Superior temporal gyrus (tissue), 1 donor: ENCODE results near the gene CYP27C1.
"Not testable (repeated sequence)": the region's sequence is repeated elsewhere in the genome, so short reads cannot be mapped to it uniquely, and the experiment has no call there.

Source experiments
- DNase-seq: peaks from one replicate; pipeline ENCODE4 v3.0.0-alpha.2; 2016; ENCODE audit errors: extremely low spot score

The CYP27C1 gene

DNA sequence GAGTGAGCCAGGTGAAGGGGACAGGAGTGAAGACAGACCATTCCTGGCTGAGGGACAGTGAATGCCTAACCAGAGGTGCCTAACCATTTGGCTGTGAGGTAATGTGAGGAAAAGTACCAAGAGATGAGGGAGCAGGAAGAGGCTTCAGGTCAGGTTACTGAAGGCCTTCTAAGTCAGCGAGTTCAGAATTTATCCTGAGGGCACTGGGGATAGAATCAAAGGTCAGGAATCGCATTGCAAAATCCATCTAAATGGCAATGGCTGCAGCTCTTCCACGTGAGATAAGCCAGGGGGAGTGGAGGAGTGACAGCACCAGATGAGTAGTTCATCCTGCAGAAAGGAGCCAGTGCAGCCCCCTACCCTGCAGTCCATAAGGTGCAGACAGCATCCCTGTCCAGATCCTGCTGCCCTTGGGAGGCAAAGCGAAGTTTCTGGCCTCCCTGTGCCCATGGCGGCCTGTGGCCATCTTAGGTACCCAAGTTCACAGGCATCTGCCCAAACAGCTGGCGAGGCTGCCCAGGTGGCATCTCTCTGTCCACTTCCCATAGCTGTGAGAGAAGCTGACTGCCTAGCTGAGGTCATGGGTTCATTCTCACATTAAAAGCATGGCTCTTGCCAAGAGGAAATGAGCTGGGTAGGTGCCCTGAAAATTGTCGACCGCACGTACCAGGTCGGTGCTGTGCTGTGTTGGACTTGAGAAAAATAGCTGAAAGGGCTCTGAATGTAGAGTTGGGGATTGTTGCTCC lies 49.5 kb downstream of the CYP27C1 start:
- no peak for DNase-seq

- DNase-seq = no peak
These were observed 50.1 kb downstream of the CYP27C1 start for GRCh38 chr2:127170021-127170420.

DNA sequence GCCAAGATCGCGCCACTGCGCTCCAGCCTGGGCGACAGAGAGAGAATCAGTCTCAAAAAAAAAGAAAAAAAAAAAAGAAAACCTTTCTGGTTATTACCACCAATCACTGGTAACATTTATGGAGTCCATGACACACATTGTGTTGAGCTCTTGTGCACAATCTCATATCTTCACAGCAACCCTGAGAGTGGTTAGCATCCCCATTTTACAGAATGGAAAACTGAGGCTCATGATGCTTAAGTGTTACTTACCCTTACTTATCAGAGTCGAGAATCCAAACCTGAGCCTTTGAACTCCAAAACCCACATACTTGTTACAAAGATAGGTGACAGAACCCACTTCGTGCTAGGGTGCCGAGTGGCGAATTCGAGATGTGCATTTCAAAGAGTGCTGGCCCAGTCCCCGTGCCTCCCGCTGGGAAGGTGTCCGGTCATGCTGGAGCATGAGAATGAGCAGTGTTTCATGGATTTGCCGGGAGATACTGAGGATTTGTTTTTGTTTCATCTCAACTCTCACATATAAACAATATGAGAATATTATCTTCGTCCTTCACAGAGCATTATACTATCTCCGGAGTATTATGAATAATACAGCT lies 50.9 kb downstream of the CYP27C1 start:
- DNase-seq = no peak

DNA sequence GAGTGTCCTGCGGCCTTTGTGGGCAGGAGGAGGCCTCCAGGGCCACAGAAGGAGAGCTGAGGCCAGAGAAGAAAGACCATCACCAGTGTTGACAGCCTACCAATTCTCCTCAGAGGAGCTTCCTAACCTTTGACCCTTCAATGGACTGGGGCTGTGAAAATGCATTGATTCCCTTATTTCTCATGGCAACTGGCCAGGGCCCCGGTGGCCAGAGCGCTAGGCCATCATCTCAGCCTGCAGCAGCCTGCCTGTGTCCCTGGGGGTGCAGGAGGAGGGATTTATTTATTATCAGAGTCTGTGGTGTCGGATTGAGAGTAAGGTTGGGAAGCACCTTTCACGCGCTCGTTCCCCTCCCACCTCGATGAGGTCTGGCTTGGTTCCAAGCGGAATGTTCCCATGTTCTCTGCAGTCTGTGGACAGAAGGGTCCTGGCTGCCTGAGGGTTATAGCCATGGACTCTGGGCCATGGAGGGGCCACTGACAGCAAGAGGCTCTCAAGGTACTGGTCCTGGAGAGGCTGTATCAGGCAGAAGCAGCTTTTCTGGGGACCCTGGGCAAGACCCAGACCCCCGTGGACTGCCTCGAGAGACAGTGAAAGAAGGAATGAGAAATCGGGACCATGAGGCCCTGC lies 53.8 kb downstream of the CYP27C1 start:
- DNase-seq = no peak

DNA sequence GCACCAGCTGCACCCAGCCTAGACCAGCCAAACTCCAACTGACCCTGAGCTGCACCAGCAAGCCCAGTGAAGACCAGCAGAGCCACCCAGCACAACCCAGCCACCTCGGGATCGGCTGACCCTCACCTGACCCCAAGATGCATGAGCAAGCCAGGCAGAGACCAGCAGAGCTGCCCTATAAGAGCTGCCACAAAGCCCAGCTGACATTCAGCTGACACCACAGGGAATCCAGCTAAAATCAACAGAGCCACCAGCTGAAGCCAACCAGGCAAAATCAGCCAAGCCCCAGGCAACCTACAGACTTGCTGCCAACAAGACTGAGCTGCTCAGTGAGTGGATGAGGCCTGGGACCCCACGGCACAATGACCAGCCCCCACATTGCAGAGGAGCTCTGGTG lies 54.6 kb downstream of the CYP27C1 start:
- DNase-seq = no peak

- DNase-seq = no peak
These were observed 55.1 kb downstream of the CYP27C1 start for GRCh38 chr2:127164761-127165538.

- no peak for DNase-seq
These were observed 56.2 kb downstream of the CYP27C1 start for GRCh38 chr2:127163921-127164320.

- not testable (repeated sequence) for DNase-seq
These were observed 57.1 kb downstream of the CYP27C1 start for GRCh38 chr2:127163090-127163406.

DNA sequence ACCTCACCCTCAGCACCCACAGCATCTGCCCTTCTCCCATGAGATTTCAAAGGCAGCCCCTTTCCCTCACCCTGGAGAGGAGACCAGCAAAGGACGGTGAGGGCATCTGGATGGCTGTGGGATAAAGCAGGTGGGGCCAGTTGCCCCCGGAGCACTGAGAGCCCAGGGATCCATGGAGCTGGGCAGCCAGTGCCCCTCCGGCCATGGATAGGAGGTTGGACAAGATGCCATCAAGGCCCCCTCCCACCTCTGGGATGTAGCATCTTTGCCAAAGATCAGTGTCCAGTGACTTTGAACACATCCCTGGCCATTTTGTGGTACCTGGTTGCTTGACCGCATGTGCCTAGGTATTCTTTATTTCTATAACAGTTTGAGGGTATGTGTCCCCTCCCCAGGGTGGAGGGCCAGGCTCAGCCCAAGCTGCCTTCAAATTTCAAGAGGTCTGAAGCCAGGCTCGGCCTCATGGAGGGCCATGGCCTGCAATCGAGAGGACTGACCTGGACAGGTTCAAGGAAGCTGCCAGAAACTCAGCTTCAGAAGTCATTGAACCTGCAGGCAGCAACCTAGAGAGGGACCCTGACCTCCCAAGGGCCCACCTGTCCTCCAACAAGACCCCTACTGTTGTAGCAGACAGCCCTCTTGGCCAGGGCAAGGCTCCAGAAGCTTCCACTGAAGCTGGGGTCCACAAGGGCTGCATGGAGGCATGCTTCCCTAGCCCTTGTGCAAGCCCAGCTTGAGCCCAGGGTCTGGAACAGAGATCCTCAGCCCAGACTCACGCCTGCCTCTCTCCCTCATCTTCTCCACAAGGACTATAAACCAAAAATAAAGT lies 57.6 kb downstream of the CYP27C1 start:
- DNase-seq = no peak

DNA sequence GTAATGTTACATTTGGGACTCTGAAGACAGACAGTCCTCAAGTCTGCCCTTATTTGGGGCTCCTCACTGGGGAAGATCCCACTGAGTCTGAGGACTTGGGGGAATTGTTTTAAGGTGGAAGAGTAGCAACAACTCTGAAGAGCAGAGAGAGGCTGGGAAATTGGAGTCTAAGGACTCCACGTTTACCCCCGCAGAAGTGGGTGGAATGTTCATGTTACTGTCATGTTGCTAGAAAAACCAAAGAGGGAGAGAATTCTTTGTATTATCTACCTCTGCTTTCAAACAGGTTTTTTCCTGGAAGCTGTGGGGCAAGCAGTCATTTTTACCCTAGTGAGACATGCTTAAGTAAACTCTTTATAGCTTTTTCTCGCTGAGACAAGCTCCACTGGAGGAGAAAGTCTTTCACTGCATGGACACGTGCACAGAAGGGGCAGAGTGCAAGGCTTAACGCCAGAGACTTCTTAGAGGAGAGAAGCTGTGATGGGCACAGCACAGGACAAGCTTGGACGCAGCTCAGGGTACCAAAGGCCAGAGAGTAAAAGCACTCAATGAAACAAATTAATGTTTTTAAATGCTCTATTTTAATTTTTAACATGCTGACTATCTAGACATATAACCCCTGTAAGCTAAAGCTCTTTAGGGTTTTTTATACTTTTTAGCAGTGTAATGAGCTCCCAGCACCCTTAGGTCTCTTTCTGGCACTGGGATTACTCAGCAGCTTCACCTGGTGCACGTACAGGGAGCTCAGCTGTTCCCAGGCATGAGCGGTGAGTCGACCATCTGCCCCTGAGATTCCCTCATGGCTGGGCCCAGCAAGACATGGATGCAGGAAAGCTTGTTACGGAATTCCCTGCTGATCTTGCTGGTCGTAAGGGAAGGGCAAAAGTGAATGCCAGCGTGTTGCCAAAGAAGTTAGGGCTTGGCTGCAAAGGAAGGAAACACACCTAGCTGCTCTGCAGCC lies 58.6 kb downstream of the CYP27C1 start:
- no peak for DNase-seq

DNA sequence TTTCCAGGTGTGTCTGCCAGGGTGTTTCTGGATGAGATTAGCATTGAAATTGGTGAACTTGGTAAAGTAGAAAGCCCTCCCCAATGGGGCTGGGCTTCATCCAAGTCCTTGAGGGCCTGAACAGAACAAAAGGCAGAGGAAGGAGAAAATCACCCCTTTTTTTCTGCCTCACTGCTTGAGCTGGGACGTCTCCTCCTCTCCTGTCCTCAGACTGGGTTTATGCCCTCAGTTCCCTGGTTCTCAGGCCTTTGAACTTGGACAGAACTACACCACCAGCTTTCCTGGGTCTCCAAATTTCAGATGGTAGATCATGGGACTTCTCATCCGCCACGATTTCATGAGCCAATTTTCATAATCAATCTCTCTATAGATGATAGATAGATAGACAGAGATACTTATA lies 59.4 kb downstream of the CYP27C1 start:
- DNase-seq = no peak

GRCh38 chr2:127159543-127159942 lies 60.6 kb downstream of the CYP27C1 start:
- DNase-seq = no peak

DNA sequence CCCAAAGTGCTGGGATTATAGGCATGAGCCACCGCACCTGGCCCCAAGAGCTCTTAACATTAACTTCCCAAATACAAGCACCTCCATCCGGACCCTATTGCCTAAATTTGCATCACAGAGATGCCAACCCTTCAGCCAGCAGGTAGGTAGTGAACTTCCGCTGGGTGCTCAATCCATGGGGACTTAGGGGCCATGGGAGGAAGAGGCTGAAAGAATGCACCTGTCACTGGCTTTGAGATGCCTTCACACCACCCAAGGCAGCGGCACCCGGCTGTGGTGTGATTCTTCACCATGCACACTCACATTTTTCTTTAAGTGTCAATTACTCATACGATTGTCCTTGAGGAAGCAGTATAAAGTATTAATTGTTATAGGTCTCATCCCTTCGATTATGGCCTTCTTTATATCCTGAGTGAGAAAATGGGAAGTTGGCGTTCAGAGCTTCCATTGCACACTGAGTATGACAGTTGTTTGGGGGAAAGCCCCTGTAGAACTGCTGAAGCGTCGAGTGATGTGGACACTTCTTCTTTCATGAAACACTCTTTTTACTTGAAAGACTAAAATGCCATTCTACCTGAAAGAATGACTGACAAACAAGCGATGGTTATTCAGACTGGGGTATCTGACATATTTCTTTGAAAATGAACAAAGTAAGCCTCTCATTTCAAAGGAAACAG lies 61.3 kb downstream of the CYP27C1 start:
- no peak for DNase-seq

GRCh38 chr2:127157651-127158485 lies 62.2 kb downstream of the CYP27C1 start:
- DNase-seq = no peak

DNA sequence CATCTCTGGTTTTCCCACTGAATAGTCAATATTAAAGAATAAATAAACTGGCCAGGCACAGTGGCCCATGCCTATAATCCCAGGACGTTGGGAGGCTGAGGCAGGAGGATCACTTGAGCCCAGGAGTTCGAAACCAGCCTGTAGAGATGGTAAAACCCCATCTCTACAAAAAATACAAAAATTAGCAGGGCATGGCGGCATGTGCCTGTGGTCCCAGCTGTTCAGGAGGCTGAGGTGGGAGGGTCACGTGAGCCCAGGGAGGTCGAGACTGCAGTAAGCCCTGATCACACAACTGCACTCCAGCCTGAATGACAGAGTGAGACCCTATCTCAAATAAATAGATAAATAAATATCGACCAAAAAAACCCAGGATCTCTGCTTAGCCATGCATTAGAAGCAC lies 63.0 kb downstream of the CYP27C1 start:
- no peak for DNase-seq

GRCh38 chr2:127155947-127156346 lies 64.2 kb downstream of the CYP27C1 start:
- no peak for DNase-seq

GRCh38 chr2:127155028-127155581 lies 65.0 kb downstream of the CYP27C1 start:
- DNase-seq = no peak

GRCh38 chr2:127154396-127154795 lies 65.7 kb downstream of the CYP27C1 start:
- DNase-seq = no peak

DNA sequence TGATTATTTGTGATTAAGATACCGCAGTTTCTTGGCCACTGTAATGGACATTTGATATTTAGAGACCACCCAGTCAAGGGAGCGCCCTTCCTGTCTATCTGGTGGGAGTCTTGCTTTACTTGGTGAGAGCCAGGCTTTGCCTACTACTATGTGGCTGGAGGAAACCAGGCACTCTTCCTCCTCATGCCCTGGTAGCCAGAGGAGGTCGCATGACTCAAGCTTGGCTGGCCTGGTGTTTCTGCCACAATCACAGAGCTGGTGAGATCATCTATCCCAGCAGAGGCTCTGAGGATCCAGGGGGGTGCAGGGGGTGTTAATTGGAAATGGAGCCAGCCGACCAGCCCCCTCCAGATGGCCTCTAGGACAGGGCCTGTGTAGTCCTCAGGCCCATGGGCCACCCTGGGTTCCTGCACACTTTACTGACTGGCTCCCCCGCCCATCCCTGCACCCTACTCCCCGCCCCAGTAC lies 66.4 kb downstream of the CYP27C1 start:
- peak; percentile 79 for DNase-seq
